Astrocyte of the spinal cord (primary cell): ENCODE measurements around the gene KLHL29.
A peak's percentile ranks its signal among the peaks of the same experiment; 100 is the strongest.

Experiments
- DNase-seq: peaks from one replicate; pipeline ENCODE4 v3.0.0; 2011; ENCODE audit warnings: low read depth, low spot score
- H3K4me3 ChIP-seq: 2 replicates; pipeline ENCODE4 v1.5.1; 2011; ENCODE audit warnings: low read depth, mild to moderate bottlenecking, low read length, moderate library complexity
- CTCF ChIP-seq: IDR thresholded peaks from 2 replicates; pipeline ENCODE4 v1.5.1; 2012; ENCODE audit warnings: low read depth, mild to moderate bottlenecking, low read length, inconsistent platforms
- in situ Hi-C: cut with HindIII; loops from 2 replicates; pipeline ENCODE4 v1.10.0; 2017; ENCODE audit warnings: low sequenced_read_pairs

Gene KLHL29

GRCh38 chr2:23745068-23745725 lies 360.2 kb downstream of the KLHL29 start:
- DNase-seq = no peak
- in situ Hi-C loops = no loop called here
- no peak overlapping the region for H3K4me3 ChIP-seq
- TF ChIP-seq CTCF = no peak

- peak; percentile 49 for DNase-seq
- in situ Hi-C loops = no loop called here
- no peak overlapping the region for H3K4me3 ChIP-seq
- no peak for TF ChIP-seq CTCF
Observed at GRCh38 chr2:23745726-23746105, 360.7 kb downstream of the KLHL29 start.

- H3K4me3 ChIP-seq = no peak overlapping the region
- TF ChIP-seq CTCF = no peak
- DNase-seq = no peak
- in situ Hi-C loops = no loop called here
Observed at GRCh38 chr2:23746141-23746863, 361.3 kb downstream of the KLHL29 start.

- TF ChIP-seq CTCF = no peak
- in situ Hi-C loops = no loop called here
- H3K4me3 ChIP-seq = no peak overlapping the region
- DNase-seq = no peak
Observed at GRCh38 chr2:23751747-23752265, 366.8 kb downstream of the KLHL29 start.

- in situ Hi-C loops = no loop called here
- H3K4me3 ChIP-seq = no peak overlapping the region
- TF ChIP-seq CTCF = no peak
- DNase-seq = no peak
Observed at GRCh38 chr2:23753291-23754010, 368.5 kb downstream of the KLHL29 start.

GRCh38 chr2:23754970-23755369 lies 370.0 kb downstream of the KLHL29 start:
- no peak overlapping the region for H3K4me3 ChIP-seq
- no peak for TF ChIP-seq CTCF
- no peak for DNase-seq
- in situ Hi-C loops = no loop called here
